ENCODE data around the gene NFIL3. TPM values are rescaled to one million over a fixed set of nuclear protein-coding genes. Genes with fewer than 3 reads are reported as not detected.

Gene NFIL3
- total RNA-seq, 1 experiment from 2014 or later: 13.3 TPM

- Histone ChIP-seq H3K36me3 (ENCODE audit: control insufficient read depth, insufficient read depth, low read length) (no peaks in the 10 kb centered on the region), H3K4me1 (ENCODE audit: control insufficient read depth, insufficient read depth, low read length) (no peaks in the 10 kb centered on the region), H3K4me3 (ENCODE audit: low read depth in 2 of 2, low read length in 2 of 2) (no peak overlapping the region), H3K9me3 (ENCODE audit: control insufficient read depth, insufficient read depth, low read depth, low read length) (no peaks in the 10 kb centered on the region), H3K27ac (ENCODE audit: low read length) (no peak overlapping the region), H3K27me3 (ENCODE audit: control insufficient read depth, insufficient read depth, low read length) (no peaks in the 10 kb centered on the region)
- intact Hi-C loops (cut with micrococcal nuclease; ENCODE audit: unreplicated experiment) (no loop called here), in situ Hi-C loops (cut with HindIII; ENCODE audit: low pct_unique_long_range_greater_than_20kb, low sequenced_read_pairs) (no loop called here)
- POLR2A ChIA-PET: no interaction called here
- DNase-seq (ENCODE audit: low read depth, low spot score) (no peak), ATAC-seq (no peak)
- no TSS peak for BruUV-seq (replicated peaks)
- CTCF ChIA-PET: no interaction called here
- TF ChIP-seq REST (IDR thresholded peaks at IDR 0.05; ENCODE audit: insufficient read depth in 1 of 2, low read depth in 2 of 2, low read length in 1 of 2) (no peak), TCF7L2 (IDR thresholded peaks at IDR 0.05; ENCODE audit: low read depth, low read length) (no peak), SIN3A (IDR thresholded peaks at IDR 0.05; ENCODE audit: borderline replicate concordance, insufficient read depth, low read depth, low read length) (no peak), CTCF (IDR thresholded peaks at IDR 0.05) (no peak), POLR2AphosphoS5 (IDR thresholded peaks at IDR 0.05; ENCODE audit: low read depth, low read length) (no peak)
Measured at GRCh38 chr9:91403665-91404543, 19.7 kb downstream of the NFIL3 start.

- Histone ChIP-seq H3K27ac (ENCODE audit: low read length) (no peak overlapping the region), H3K9me3 (ENCODE audit: control insufficient read depth, insufficient read depth, low read depth, low read length) (no peaks in the 10 kb centered on the region), H3K36me3 (ENCODE audit: control insufficient read depth, insufficient read depth, low read length) (no peaks in the 10 kb centered on the region), H3K4me1 (ENCODE audit: control insufficient read depth, insufficient read depth, low read length) (no peaks in the 10 kb centered on the region), H3K27me3 (ENCODE audit: control insufficient read depth, insufficient read depth, low read length) (no peaks in the 10 kb centered on the region), H3K4me3 (ENCODE audit: low read depth in 2 of 2, low read length in 2 of 2) (no peak overlapping the region)
- intact Hi-C loops (cut with micrococcal nuclease; ENCODE audit: unreplicated experiment): no loop called here
- in situ Hi-C loops (cut with HindIII; ENCODE audit: low pct_unique_long_range_greater_than_20kb, low sequenced_read_pairs): no loop called here
- no peak for TF ChIP-seq POLR2AphosphoS5 (IDR thresholded peaks at IDR 0.05; ENCODE audit: low read depth, low read length)
- TF ChIP-seq TCF7L2 (IDR thresholded peaks at IDR 0.05; ENCODE audit: low read depth, low read length): no peak
- TF ChIP-seq SIN3A (IDR thresholded peaks at IDR 0.05; ENCODE audit: borderline replicate concordance, insufficient read depth, low read depth, low read length): no peak
- no peak for TF ChIP-seq REST (IDR thresholded peaks at IDR 0.05; ENCODE audit: insufficient read depth in 1 of 2, low read depth in 2 of 2, low read length in 1 of 2)
- no peak for TF ChIP-seq CTCF (IDR thresholded peaks at IDR 0.05)
- POLR2A ChIA-PET: no interaction called here
- CTCF ChIA-PET: no interaction called here
- BruUV-seq (replicated peaks): no TSS peak
- no peak for ATAC-seq
- no peak for DNase-seq (ENCODE audit: low read depth, low spot score)
Measured at GRCh38 chr9:91398926-91399325, 24.7 kb downstream of the NFIL3 start.

Measured in Panc1 (cell line).